Esophagus muscularis mucosa (tissue), 4 donors: ENCODE data around the gene MYB.

ENCODE experiments used
- EP300 ChIP-seq: sonication (generic); formaldehyde crosslinking; IDR thresholded peaks from one replicate; pipeline ENCODE4 v1.6.1; 2017; ENCODE audit warnings: antibody characterized with exemption
- POLR2AphosphoS5 ChIP-seq, 2 donors: sonication (generic); formaldehyde crosslinking; IDR thresholded peaks; one replicate each; pipeline ENCODE4 v1.6.1; 2017; ENCODE audit warnings: antibody characterized with exemption in 2 of 2
- TF ChIP-seq, protein P1 (sequence below), 3 experiments: fragments of 200-600 bp in 2 of 3; fragments of 450-650 bp in 1 of 3; sonication (generic) in 2 of 3; IDR thresholded peaks; one replicate each; pipeline ENCODE4 v1.5.1; 2017 to 2019; ENCODE audit warnings: antibody characterized with exemption in 3 of 3, mild to moderate bottlenecking in 2 of 3, moderate library complexity in 1 of 3

DNA sequence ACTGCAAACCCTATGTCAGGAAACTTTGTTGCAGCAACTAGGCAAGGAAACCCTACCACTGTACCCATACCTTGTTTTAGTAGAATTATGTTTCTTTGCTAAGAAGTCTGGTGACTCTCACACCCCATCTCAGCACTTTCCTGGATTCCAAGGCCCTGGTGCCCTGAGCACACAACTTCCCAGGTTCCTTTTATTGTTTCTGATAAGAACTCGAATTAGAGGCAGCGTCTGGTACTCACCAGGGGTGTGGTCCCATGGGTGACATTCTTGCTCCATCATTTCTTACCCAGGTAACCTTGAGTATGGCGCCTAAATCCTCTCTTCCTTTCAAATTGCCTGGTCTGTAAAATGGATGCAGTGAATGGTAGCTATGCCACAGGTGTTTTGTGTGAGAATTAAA is 34.1 kb downstream of the MYB start:
- TF ChIP-seq POLR2AphosphoS5 (IDR thresholded peaks at IDR 0.05) (no peak), EP300 (no peak)
- TF ChIP-seq, protein P1, sequence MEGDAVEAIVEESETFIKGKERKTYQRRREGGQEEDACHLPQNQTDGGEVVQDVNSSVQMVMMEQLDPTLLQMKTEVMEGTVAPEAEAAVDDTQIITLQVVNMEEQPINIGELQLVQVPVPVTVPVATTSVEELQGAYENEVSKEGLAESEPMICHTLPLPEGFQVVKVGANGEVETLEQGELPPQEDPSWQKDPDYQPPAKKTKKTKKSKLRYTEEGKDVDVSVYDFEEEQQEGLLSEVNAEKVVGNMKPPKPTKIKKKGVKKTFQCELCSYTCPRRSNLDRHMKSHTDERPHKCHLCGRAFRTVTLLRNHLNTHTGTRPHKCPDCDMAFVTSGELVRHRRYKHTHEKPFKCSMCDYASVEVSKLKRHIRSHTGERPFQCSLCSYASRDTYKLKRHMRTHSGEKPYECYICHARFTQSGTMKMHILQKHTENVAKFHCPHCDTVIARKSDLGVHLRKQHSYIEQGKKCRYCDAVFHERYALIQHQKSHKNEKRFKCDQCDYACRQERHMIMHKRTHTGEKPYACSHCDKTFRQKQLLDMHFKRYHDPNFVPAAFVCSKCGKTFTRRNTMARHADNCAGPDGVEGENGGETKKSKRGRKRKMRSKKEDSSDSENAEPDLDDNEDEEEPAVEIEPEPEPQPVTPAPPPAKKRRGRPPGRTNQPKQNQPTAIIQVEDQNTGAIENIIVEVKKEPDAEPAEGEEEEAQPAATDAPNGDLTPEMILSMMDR (IDR thresholded peaks at IDR 0.05) = no peak
